GM21528 (cell line): ENCODE results near the gene LMNB1.

Experiments
- ATAC-seq: cut with Tn5 transposase; IDR thresholded peaks from one replicate; pipeline ENCODE4 v1.9.1; 2021; ENCODE audit warnings: mild to moderate bottlenecking, moderate library complexity; ENCODE audit not compliant: unreplicated experiment, low FRiP score

Gene LMNB1

GRCh38 chr5:126883564-126884245 is 106.8 kb downstream of the LMNB1 start:
- no peak for ATAC-seq

- ATAC-seq, result no peak
Observed at GRCh38 chr5:126884269-126884819, 107.4 kb downstream of the LMNB1 start.
